NB4 (cell line): ENCODE measurements around the gene MYO1G.

Experiments used
- POLR2A ChIP-seq: IDR thresholded peaks from 2 replicates; pipeline ENCODE4 v1.6.1; 2011; ENCODE audit warnings: mild to moderate bottlenecking; ENCODE audit not compliant: insufficient read length; ENCODE audit errors: extremely low read depth
- TF ChIP-seq, protein P1 (sequence below): IDR thresholded peaks from one replicate; pipeline ENCODE4 v1.5.1; 2012; ENCODE audit warnings: low read depth, low read length

DNA sequence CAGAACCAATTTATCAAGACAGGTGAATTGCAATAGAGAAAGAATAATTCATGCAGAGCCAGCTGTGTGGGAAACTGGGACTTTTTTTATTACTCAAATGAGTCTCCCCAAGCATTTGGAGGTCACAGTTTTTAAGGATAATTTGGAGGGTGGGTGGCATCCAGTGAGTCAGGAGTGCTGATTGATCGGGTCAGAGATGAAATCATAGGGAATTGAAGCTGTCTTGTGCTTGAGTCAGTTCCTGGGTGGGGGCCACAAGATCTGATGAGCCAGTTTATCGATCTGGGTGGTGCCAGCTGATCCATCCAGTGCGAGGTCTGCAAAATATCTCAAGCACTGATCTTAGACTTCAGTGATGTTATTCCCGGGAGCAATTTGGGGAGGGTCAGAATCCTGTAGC is 9.9 kb upstream of the MYO1G start:
- TF ChIP-seq, protein P1, sequence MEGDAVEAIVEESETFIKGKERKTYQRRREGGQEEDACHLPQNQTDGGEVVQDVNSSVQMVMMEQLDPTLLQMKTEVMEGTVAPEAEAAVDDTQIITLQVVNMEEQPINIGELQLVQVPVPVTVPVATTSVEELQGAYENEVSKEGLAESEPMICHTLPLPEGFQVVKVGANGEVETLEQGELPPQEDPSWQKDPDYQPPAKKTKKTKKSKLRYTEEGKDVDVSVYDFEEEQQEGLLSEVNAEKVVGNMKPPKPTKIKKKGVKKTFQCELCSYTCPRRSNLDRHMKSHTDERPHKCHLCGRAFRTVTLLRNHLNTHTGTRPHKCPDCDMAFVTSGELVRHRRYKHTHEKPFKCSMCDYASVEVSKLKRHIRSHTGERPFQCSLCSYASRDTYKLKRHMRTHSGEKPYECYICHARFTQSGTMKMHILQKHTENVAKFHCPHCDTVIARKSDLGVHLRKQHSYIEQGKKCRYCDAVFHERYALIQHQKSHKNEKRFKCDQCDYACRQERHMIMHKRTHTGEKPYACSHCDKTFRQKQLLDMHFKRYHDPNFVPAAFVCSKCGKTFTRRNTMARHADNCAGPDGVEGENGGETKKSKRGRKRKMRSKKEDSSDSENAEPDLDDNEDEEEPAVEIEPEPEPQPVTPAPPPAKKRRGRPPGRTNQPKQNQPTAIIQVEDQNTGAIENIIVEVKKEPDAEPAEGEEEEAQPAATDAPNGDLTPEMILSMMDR, result no peak
- TF ChIP-seq POLR2A, result no peak
